Measurements from ENCODE around the gene SENP5.

The SENP5 gene

DNA sequence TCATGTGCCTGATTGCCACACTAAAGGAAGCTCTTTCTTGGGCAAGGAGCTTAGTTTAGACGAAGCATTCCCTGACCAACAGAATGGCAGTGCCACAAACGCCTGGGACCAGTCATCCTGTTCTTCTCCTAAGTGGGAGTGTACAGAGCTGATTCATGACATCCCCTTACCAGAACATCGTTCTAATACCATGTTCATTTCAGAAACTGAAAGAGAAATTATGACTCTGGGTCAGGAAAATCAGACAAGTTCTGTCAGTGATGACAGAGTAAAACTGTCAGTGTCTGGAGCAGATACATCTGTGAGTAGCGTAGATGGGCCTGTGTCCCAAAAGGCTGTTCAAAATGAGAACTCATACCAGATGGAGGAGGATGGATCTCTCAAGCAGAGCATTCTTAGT lies 18.4 kb downstream of the SENP5 start:
- no peak for DNase-seq
- no peak overlapping the region for H3K4me3 ChIP-seq (ENCODE audit: insufficient read depth, low read depth, low read length, poor library complexity, severe bottlenecking)
- H3K27ac ChIP-seq (ENCODE audit: insufficient read depth, low read length, poor library complexity, severe bottlenecking), result no peak overlapping the region

DNA sequence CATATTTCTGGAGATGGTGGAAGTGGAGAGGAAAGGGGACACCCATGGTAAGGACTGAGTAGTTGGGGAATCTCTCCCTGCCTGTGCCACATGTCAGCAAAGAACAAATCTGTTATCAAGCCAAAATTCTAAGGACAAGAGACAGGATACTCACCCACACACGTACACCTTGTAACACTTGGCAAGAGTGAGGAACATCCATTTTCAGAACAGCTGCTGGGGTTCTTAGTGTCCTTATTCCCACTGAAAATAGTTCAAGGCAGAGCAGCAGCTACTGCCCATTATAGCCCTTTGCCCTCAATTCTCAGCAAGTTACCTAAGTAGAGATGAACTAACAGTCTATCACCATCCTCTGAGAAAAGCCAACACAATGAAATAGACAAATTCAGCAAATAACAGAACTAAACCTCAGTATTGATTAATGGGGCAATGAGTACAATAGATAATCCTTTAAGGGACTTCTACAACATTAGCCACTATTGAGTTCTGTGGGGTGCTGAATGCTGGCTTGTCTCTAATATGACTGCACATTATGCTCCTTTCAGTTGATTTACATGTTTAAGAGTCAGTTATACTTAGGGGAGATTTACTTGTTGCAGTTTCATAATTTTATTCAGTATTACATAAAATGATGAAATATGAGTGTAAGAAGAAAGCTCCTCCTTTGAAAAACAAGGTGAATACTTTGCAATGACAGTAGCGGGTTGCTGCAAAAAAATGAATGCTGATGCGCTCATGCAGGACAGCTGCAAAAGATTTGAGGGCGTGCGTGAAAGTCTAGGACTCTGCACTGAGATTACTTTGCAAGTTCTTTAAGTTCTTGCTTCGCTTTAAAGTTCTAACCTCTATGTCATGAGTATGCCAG lies 22.4 kb downstream of the SENP5 start:
- no peak overlapping the region for H3K27ac ChIP-seq (ENCODE audit: insufficient read depth, low read length, poor library complexity, severe bottlenecking)
- H3K27me3 ChIP-seq (replicated peaks; ENCODE audit: control insufficient read depth, insufficient read depth, low read length, poor library complexity, severe bottlenecking), result no peaks in the 10 kb centered on the region
- no peak overlapping the region for H3K4me3 ChIP-seq (ENCODE audit: insufficient read depth, low read depth, low read length, poor library complexity, severe bottlenecking)
- H3K4me1 ChIP-seq (ENCODE audit: control insufficient read depth, insufficient read depth, low read length, poor library complexity, severe bottlenecking), result no peaks in the 10 kb centered on the region
- H3K36me3 ChIP-seq (ENCODE audit: control insufficient read depth, insufficient read depth, low read length), result peaks cover 16% of the 10 kb centered on the region
- H3K9me3 ChIP-seq (ENCODE audit: control insufficient read depth, low read length), result no peaks in the 10 kb centered on the region
- no peak for DNase-seq

More for the DNA sequence above, 18.4 kb downstream of the SENP5 start:
- H3K36me3 ChIP-seq (ENCODE audit: control insufficient read depth, insufficient read depth, low read length), result peaks cover 22% of the 10 kb centered on the region
- no peaks in the 10 kb centered on the region for H3K4me1 ChIP-seq (ENCODE audit: control insufficient read depth, insufficient read depth, low read length, poor library complexity, severe bottlenecking)
- no peaks in the 10 kb centered on the region for H3K27me3 ChIP-seq (replicated peaks; ENCODE audit: control insufficient read depth, insufficient read depth, low read length, poor library complexity, severe bottlenecking)
- no peaks in the 10 kb centered on the region for H3K9me3 ChIP-seq (ENCODE audit: control insufficient read depth, low read length)

DNA sequence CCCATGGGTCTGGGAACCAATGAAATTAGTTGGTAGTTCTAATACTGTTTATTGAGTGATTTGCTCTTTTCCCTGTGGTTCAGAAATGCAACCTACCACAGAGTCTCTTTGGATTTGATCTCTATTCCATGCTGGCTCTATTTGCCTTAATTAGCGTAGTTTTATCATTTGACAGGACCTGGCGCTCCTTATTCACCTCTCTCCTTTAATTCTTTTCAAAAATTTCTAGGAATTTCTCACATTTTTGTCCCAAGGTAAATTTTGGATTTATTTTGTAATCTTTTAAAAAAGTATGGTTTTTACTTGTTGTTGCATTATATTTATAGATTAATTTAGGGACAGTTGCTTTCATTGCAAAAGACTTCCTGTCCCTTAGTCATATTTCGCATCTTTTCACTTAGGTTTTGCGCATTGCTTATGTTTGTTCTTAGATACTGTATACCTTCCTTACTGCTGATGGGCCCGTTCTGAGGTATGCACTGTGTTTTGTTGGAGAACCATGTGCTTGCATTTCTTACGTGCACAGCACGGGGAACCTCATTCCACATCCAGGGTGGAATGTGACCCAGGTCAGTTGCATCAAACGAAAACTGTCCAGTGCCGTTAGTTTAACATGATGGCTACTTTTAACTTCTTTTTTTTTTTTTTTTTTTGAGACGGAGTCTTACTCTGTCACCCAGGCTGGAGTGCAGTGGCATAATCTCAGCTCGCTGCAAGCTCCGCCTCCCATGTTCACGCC lies 27.0 kb downstream of the SENP5 start:
- H3K27me3 ChIP-seq (replicated peaks; ENCODE audit: control insufficient read depth, insufficient read depth, low read length, poor library complexity, severe bottlenecking), result no peaks in the 10 kb centered on the region
- no peaks in the 10 kb centered on the region for H3K9me3 ChIP-seq (ENCODE audit: control insufficient read depth, low read length)
- H3K27ac ChIP-seq (ENCODE audit: insufficient read depth, low read length, poor library complexity, severe bottlenecking), result no peak overlapping the region
- DNase-seq, result no peak
- peaks cover 4% of the 10 kb centered on the region for H3K36me3 ChIP-seq (ENCODE audit: control insufficient read depth, insufficient read depth, low read length)
- H3K4me1 ChIP-seq (ENCODE audit: control insufficient read depth, insufficient read depth, low read length, poor library complexity, severe bottlenecking), result no peaks in the 10 kb centered on the region
- H3K4me3 ChIP-seq (ENCODE audit: insufficient read depth, low read depth, low read length, poor library complexity, severe bottlenecking), result no peak overlapping the region

DNA sequence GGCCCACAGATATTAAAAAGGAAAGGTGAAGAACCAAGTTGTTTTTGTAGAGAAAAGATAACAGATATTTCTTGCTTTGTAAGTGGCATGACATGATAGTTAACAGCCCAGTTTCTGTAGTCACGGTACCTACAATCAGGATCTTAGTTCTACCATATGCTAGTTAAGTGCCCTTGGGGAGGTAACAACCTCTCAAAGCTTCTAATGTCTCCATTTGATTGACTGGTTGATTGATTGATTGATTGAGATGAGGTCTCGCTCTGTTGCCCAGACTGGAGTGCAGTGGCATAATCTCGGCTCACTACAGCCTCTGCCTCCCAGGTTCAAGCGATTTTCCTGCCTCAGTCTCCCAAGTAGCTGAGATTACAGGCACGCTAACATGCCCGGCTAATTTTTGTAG lies 28.5 kb downstream of the SENP5 start:
- H3K27me3 ChIP-seq (replicated peaks; ENCODE audit: control insufficient read depth, insufficient read depth, low read length, poor library complexity, severe bottlenecking), result no peaks in the 10 kb centered on the region
- no peaks in the 10 kb centered on the region for H3K4me1 ChIP-seq (ENCODE audit: control insufficient read depth, insufficient read depth, low read length, poor library complexity, severe bottlenecking)
- H3K36me3 ChIP-seq (ENCODE audit: control insufficient read depth, insufficient read depth, low read length), result peaks cover 17% of the 10 kb centered on the region
- DNase-seq, result no peak
- no peaks in the 10 kb centered on the region for H3K9me3 ChIP-seq (ENCODE audit: control insufficient read depth, low read length)
- no peak overlapping the region for H3K4me3 ChIP-seq (ENCODE audit: insufficient read depth, low read depth, low read length, poor library complexity, severe bottlenecking)
- no peak overlapping the region for H3K27ac ChIP-seq (ENCODE audit: insufficient read depth, low read length, poor library complexity, severe bottlenecking)

DNA sequence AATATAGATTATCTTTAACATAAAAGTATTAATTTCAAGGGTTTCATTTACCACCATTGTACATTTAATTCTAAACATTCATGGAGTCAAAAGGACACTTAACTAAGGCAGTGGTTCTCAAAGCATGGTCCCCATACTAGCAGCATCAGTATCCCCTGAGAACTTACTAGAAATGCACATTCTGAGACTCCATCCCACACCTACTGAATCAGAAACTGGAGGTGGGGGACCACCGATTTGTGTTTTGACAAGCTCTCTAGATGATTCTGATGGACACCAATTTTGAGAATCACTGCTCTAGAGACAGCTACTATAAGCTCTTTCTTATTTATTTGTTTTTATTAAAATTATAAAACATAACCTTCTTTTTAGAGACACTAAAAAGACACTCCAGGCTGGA lies 34.0 kb downstream of the SENP5 start:
- Histone ChIP-seq H3K9me3 (ENCODE audit: control insufficient read depth, low read length) (no peaks in the 10 kb centered on the region), H3K4me1 (ENCODE audit: control insufficient read depth, insufficient read depth, low read length, poor library complexity, severe bottlenecking) (no peaks in the 10 kb centered on the region), H3K36me3 (ENCODE audit: control insufficient read depth, insufficient read depth, low read length) (peaks cover 56% of the 10 kb centered on the region), H3K27ac (ENCODE audit: insufficient read depth, low read length, poor library complexity, severe bottlenecking) (no peak overlapping the region), H3K4me3 (ENCODE audit: insufficient read depth, low read depth, low read length, poor library complexity, severe bottlenecking) (no peak overlapping the region), H3K27me3 (replicated peaks; ENCODE audit: control insufficient read depth, insufficient read depth, low read length, poor library complexity, severe bottlenecking) (no peaks in the 10 kb centered on the region)
- no peak for DNase-seq

DNA sequence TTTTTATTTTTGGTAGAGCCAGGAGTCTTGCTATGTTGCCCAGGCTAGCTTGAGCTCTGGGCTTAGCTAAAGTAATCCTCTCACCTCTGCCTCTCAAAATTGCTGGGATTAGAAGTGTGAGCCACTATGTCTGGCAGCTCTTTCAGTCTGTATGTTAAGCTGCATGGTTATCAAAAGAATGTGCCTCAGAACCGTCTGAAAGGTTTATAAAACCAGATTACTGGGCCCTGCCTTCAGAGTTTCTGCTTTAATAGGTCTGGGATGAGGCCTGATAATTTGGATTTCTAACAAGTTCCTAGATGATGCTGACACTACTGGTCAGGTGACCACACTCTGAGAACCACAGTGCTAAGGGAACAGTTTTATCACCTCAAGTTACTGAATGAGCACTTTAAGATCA lies 34.6 kb downstream of the SENP5 start:
- no peaks in the 10 kb centered on the region for H3K27me3 ChIP-seq (replicated peaks; ENCODE audit: control insufficient read depth, insufficient read depth, low read length, poor library complexity, severe bottlenecking)
- no peak for DNase-seq
- H3K4me3 ChIP-seq (ENCODE audit: insufficient read depth, low read depth, low read length, poor library complexity, severe bottlenecking), result no peak overlapping the region
- H3K4me1 ChIP-seq (ENCODE audit: control insufficient read depth, insufficient read depth, low read length, poor library complexity, severe bottlenecking), result no peaks in the 10 kb centered on the region
- no peaks in the 10 kb centered on the region for H3K9me3 ChIP-seq (ENCODE audit: control insufficient read depth, low read length)
- peaks cover 56% of the 10 kb centered on the region for H3K36me3 ChIP-seq (ENCODE audit: control insufficient read depth, insufficient read depth, low read length)
- H3K27ac ChIP-seq (ENCODE audit: insufficient read depth, low read length, poor library complexity, severe bottlenecking), result no peak overlapping the region

DNA sequence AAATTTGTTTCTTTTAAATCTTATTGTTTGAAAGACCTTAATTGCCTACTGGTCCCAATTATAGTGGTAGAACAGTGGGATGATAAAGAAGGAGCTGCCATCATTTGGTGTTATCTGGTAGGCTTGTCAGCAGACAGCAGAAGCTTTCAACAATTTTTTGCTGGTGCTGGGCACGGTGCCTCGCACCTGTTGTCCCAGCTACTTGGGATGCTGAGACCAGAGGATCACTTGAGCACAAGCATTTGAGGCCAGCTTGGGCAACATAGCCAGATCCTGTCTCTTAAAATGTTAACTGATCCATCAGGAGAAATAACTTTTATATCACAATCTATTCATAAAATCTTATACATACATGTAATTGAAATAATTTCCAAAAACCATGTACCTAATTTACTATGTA lies 36.0 kb downstream of the SENP5 start:
- no peak for DNase-seq
- H3K9me3 ChIP-seq (ENCODE audit: control insufficient read depth, low read length), result no peaks in the 10 kb centered on the region
- peaks cover 56% of the 10 kb centered on the region for H3K36me3 ChIP-seq (ENCODE audit: control insufficient read depth, insufficient read depth, low read length)
- H3K27me3 ChIP-seq (replicated peaks; ENCODE audit: control insufficient read depth, insufficient read depth, low read length, poor library complexity, severe bottlenecking), result no peaks in the 10 kb centered on the region
- no peaks in the 10 kb centered on the region for H3K4me1 ChIP-seq (ENCODE audit: control insufficient read depth, insufficient read depth, low read length, poor library complexity, severe bottlenecking)
- H3K4me3 ChIP-seq (ENCODE audit: insufficient read depth, low read depth, low read length, poor library complexity, severe bottlenecking), result no peak overlapping the region
- H3K27ac ChIP-seq (ENCODE audit: insufficient read depth, low read length, poor library complexity, severe bottlenecking), result no peak overlapping the region

DNA sequence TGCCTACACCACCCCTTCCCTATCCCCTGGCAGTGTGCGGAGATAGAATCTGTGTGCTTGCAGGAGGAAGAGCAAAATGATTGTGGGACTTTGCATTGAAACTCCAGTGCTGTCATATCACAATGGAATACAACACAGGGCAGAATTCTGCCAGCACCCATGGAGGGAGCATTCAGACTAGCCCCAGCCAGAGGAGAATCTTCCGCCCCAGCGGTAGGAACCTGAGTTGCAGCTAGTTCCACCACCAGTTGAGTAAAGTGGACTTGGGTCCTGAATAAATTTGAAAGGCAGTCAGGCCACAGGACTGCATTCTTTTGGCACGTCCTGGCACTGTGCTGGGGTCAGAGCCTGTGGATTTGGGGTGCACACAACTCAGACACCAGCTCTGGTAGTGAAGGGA lies 47.1 kb downstream of the SENP5 start:
- Histone ChIP-seq H3K9me3 (ENCODE audit: control insufficient read depth, low read length) (no peaks in the 10 kb centered on the region), H3K27me3 (replicated peaks; ENCODE audit: control insufficient read depth, insufficient read depth, low read length, poor library complexity, severe bottlenecking) (no peaks in the 10 kb centered on the region), H3K4me3 (ENCODE audit: insufficient read depth, low read depth, low read length, poor library complexity, severe bottlenecking) (no peak overlapping the region), H3K27ac (ENCODE audit: insufficient read depth, low read length, poor library complexity, severe bottlenecking) (no peak overlapping the region), H3K36me3 (ENCODE audit: control insufficient read depth, insufficient read depth, low read length) (peaks cover 16% of the 10 kb centered on the region), H3K4me1 (ENCODE audit: control insufficient read depth, insufficient read depth, low read length, poor library complexity, severe bottlenecking) (no peaks in the 10 kb centered on the region)
- DNase-seq, result no peak

DNA sequence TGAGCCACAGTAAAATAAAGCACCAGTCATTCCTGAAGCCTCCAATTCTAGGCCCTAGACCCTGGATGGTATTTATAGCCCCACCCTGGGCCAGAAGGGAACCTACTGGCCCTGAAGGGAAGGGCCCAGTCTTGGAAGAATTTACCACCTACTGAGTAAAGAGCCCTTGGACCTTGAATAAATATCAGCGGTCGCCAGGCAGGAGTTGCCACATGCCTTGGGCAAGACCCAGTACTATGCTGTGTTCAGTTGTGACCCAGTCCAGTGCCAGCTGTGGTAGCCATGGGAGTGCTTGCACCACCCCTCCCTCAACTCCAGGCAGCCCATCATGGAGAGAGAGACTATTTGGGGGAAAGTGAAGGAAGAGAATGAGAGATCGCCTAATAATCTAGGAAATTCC lies 47.7 kb downstream of the SENP5 start:
- no peak overlapping the region for H3K4me3 ChIP-seq (ENCODE audit: insufficient read depth, low read depth, low read length, poor library complexity, severe bottlenecking)
- no peaks in the 10 kb centered on the region for H3K27me3 ChIP-seq (replicated peaks; ENCODE audit: control insufficient read depth, insufficient read depth, low read length, poor library complexity, severe bottlenecking)
- H3K4me1 ChIP-seq (ENCODE audit: control insufficient read depth, insufficient read depth, low read length, poor library complexity, severe bottlenecking), result no peaks in the 10 kb centered on the region
- no peaks in the 10 kb centered on the region for H3K9me3 ChIP-seq (ENCODE audit: control insufficient read depth, low read length)
- no peak for DNase-seq
- H3K27ac ChIP-seq (ENCODE audit: insufficient read depth, low read length, poor library complexity, severe bottlenecking), result no peak overlapping the region
- H3K36me3 ChIP-seq (ENCODE audit: control insufficient read depth, insufficient read depth, low read length), result peaks cover 16% of the 10 kb centered on the region

DNA sequence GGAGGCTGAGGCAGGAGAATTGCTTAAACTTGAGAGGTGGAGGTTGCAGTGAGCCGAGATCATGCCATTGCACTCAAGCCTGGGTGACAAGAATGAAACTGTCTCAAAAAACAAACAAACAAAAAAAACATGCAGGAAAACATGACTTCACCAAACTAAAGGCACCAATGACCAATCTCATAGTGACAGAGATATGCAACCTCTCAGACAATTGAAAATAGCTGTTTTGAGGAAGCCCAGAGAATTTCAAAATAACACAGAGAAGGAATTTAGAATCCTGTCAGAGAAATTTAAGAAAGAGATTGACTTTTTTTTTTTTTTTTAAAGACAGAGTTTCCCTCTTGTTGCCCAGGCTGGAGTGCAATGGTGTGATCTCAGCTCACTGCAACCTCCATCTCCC lies 48.5 kb downstream of the SENP5 start:
- DNase-seq, result no peak
- Histone ChIP-seq H3K9me3 (ENCODE audit: control insufficient read depth, low read length) (no peaks in the 10 kb centered on the region), H3K27ac (ENCODE audit: insufficient read depth, low read length, poor library complexity, severe bottlenecking) (no peak overlapping the region), H3K4me3 (ENCODE audit: insufficient read depth, low read depth, low read length, poor library complexity, severe bottlenecking) (no peak overlapping the region), H3K36me3 (ENCODE audit: control insufficient read depth, insufficient read depth, low read length) (peaks cover 16% of the 10 kb centered on the region), H3K27me3 (replicated peaks; ENCODE audit: control insufficient read depth, insufficient read depth, low read length, poor library complexity, severe bottlenecking) (no peaks in the 10 kb centered on the region), H3K4me1 (ENCODE audit: control insufficient read depth, insufficient read depth, low read length, poor library complexity, severe bottlenecking) (no peaks in the 10 kb centered on the region)
